ENCODE data around the gene KCNIP1. TPM values are rescaled to one million over a fixed set of nuclear protein-coding genes. Genes with fewer than 3 reads are reported as not detected.

KCNIP1 gene
- total RNA-seq, 1 experiment from 2014 or later: not detected

GRCh38 chr5:170606941-170607340 is 103.1 kb downstream of the KCNIP1 start:
- DNase-seq (ENCODE audit: low read depth, low spot score) (no peak), ATAC-seq (no peak)
- no peak overlapping the region for H3K27ac ChIP-seq (ENCODE audit: low read depth, low read length)
- no peak overlapping the region for H2AFZ ChIP-seq (ENCODE audit: low read depth, low read length, poor library complexity, severe bottlenecking)
- H3K79me2 ChIP-seq (ENCODE audit: insufficient read depth, low read length): no peaks in the 10 kb centered on the region
- BruUV-seq (replicated peaks): no TSS peak
- RAD21 ChIA-PET (ENCODE audit: low non-redundant PET in 1 of 2, low total read pairs in 2 of 2, uncharacterized antibody in 2 of 2, unreplicated experiment in 2 of 2): no interaction called here
- H3K9me2 ChIP-seq (ENCODE audit: insufficient read depth): no peaks in the 10 kb centered on the region
- H3K4me1 ChIP-seq (ENCODE audit: control insufficient read depth in 1 of 2, insufficient read depth in 2 of 2, low read length in 2 of 2): no peaks in the 10 kb centered on the region
- no peaks in the 10 kb centered on the region for H3K36me3 ChIP-seq (ENCODE audit: control insufficient read depth in 1 of 2, insufficient read depth in 2 of 2, low read length in 2 of 2)
- H4K20me1 ChIP-seq (ENCODE audit: insufficient read depth): no peaks in the 10 kb centered on the region
- intact Hi-C loops (cut with micrococcal nuclease): no loop called here
- POLR2A ChIA-PET: no interaction called here
- TF ChIP-seq YY1 (IDR thresholded peaks at IDR 0.05; ENCODE audit: extremely low read depth, insufficient replicate concordance, low read depth, low read length): no peak
- no peak for TF ChIP-seq MAX (IDR thresholded peaks at IDR 0.05)
- TF ChIP-seq TCF7L2 (IDR thresholded peaks at IDR 0.05; ENCODE audit: borderline replicate concordance, extremely low read depth, insufficient read depth, insufficient read length): no peak
- no peak for TF ChIP-seq ELF1 (IDR thresholded peaks at IDR 0.05; ENCODE audit: borderline replicate concordance, low read depth)
- TF ChIP-seq REST (IDR thresholded peaks at IDR 0.05; ENCODE audit: low read depth): no peak
- TF ChIP-seq EZH2phosphoT487 (IDR thresholded peaks at IDR 0.05; ENCODE audit: borderline replicate concordance): no peak
- no peak for TF ChIP-seq EZH2 (IDR thresholded peaks at IDR 0.05)
- no peak for TF ChIP-seq CEBPB (IDR thresholded peaks at IDR 0.05; ENCODE audit: low read depth)
- no peak for TF ChIP-seq SRF (IDR thresholded peaks at IDR 0.05; ENCODE audit: low read depth)
- TF ChIP-seq JUND (IDR thresholded peaks at IDR 0.05): no peak
- TF ChIP-seq POLR2A (IDR thresholded peaks at IDR 0.05; ENCODE audit: borderline replicate concordance, extremely low read depth, insufficient read depth, insufficient read length): no peak
- no peak for TF ChIP-seq EGR1 (IDR thresholded peaks at IDR 0.05; ENCODE audit: low read depth)
- TF ChIP-seq ZNF274 (IDR thresholded peaks at IDR 0.05; ENCODE audit: low read depth, low read length): no peak
- TF ChIP-seq SIN3A (IDR thresholded peaks at IDR 0.05; ENCODE audit: low read depth): no peak
- no peak for TF ChIP-seq CTCF (IDR thresholded peaks at IDR 0.05 in 2 of 3, conservative IDR thresholded peaks at IDR 0.05 in 1 of 3; ENCODE audit: borderline replicate concordance in 1 of 3, insufficient read depth in 1 of 3, low read depth in 2 of 3, low read length in 2 of 3)
- TF ChIP-seq FOSL1 (IDR thresholded peaks at IDR 0.05; ENCODE audit: low read depth): no peak
- no peaks in the 10 kb centered on the region for H3K9me3 ChIP-seq (ENCODE audit: control insufficient read depth in 1 of 2, insufficient read depth in 1 of 2, low read depth in 1 of 2, low read length in 2 of 2)
- H3K4me2 ChIP-seq (ENCODE audit: low read length): no peak overlapping the region
- H3K9ac ChIP-seq (ENCODE audit: low read length): no peak overlapping the region
- no peak overlapping the region for H3K4me3 ChIP-seq (replicated peaks in 1 of 2; ENCODE audit: low read depth in 1 of 2, low read length in 2 of 2)
- CTCF ChIA-PET: no interaction called here
- no peaks in the 10 kb centered on the region for H3K27me3 ChIP-seq (ENCODE audit: insufficient read depth, low read length)
